GM12874 (cell line): Measurements from ENCODE around the gene EPB41.

ENCODE experiments used
- TF ChIP-seq, protein P1 (sequence below): IDR thresholded peaks from 2 replicates; pipeline ENCODE4 v1.5.1; 2011; ENCODE audit warnings: low read depth, mild to moderate bottlenecking, control low read depth, low read length, moderate library complexity; ENCODE audit not compliant: insufficient read depth

Gene EPB41

GRCh38 chr1:29094954-29095353 lies 180.6 kb downstream of the EPB41 start:
- TF ChIP-seq, protein P1, sequence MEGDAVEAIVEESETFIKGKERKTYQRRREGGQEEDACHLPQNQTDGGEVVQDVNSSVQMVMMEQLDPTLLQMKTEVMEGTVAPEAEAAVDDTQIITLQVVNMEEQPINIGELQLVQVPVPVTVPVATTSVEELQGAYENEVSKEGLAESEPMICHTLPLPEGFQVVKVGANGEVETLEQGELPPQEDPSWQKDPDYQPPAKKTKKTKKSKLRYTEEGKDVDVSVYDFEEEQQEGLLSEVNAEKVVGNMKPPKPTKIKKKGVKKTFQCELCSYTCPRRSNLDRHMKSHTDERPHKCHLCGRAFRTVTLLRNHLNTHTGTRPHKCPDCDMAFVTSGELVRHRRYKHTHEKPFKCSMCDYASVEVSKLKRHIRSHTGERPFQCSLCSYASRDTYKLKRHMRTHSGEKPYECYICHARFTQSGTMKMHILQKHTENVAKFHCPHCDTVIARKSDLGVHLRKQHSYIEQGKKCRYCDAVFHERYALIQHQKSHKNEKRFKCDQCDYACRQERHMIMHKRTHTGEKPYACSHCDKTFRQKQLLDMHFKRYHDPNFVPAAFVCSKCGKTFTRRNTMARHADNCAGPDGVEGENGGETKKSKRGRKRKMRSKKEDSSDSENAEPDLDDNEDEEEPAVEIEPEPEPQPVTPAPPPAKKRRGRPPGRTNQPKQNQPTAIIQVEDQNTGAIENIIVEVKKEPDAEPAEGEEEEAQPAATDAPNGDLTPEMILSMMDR, result no peak

DNA sequence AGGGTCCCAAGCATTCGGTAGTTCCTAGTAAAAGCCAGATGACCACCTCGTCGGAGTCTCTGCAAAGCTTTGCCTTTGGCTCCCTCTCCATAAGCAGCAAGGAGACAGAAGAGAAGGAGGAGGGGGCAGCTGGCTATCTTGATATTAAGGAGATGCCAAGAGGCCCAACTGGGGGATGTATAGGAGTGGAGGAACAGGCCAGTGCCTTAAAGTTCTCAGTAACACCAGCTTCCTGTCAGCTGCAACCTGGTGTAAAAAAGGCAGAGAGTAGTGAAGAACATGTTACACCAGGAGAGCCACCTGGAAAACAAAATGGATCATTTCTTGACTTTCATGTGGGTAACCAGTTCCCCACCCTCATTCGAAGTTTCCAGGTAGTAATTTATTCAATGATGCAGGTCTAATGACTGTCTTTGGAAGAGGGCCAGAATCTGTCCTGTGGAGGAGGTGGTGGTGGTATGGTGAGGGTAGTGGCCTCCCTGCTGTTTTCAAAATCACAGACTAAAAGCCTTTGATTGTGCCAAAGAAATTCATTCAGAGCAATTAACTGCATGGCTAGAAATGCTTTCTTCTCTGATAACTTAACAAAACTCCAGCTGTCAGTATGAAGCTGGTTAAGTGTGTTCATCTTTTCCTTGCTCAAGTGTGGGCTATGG lies 182.0 kb downstream of the EPB41 start:
- TF ChIP-seq, protein P1, result no peak

GRCh38 chr1:29099286-29099685 lies 184.9 kb downstream of the EPB41 start:
- TF ChIP-seq, protein P1, result no peak

DNA sequence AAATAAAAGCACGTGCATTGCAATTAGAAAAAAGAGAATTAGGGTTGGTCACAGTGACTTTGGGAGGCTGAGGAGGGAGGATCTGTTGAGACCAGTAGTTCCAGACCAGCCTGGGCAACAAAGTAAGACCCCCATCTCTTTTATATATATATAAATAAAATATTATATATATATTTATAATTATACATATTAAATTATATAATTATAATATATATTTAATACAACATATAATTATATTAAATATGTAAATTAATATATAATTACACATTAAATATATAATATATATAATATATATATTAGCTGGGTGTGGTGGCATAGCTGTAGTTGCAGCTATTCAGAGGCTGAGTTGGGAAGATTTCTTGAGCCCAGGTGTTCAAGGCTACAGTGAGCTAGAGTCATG lies 186.1 kb downstream of the EPB41 start:
- TF ChIP-seq, protein P1, result no peak

- TF ChIP-seq, protein P1, result no peak
Measured at GRCh38 chr1:29105822-29106221, 191.5 kb downstream of the EPB41 start.

DNA sequence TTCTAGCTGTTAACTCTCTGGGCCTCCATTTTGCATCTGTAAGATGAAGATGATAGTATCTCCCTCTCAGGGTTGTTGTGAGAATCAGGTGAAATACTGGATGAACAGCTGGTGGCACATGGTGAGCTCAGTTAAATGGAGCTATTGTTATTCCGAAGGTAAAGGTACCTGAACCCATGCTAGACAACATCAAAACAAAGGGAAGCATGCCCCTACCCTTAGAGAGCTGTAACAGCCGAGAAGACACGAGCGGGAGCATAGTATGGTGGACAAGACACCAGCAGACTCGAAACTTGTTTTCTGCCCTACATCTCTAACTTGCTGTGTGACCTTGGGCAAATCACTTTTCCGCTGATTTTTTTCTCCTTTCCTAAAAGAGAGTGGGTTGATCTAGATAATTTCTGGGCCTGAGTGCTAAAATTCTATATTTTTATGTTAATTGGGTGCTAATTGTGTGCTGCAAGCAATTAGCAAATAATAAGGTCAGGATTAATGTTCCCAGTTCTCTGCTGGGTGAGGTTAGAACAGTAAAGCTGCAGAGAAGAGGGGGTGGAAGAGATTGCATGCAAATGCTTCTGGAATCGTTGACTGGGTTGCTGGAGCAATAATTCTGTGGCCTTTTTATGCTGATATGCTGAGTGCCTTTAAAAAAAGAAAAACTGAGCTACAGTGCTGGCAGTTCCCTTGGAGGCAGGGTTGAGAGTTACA lies 198.5 kb downstream of the EPB41 start:
- TF ChIP-seq, protein P1, result no peak

GRCh38 chr1:29113413-29114117 lies 199.2 kb downstream of the EPB41 start:
- TF ChIP-seq, protein P1, result no peak
